DMS114 treated with DMSO at 0.1 percent for 48 hours (cell line): ENCODE data around the gene PAPPA2.

Experiments used
- DNase-seq: peaks from one replicate; lab custom pipeline; 2025; ENCODE audit not compliant: unreplicated experiment; lab: John Stamatoyannopoulos, UW

PAPPA2 gene

GRCh38 chr1:176691251-176692228 lies 228.6 kb downstream of the PAPPA2 start:
- DNase-seq, result no peak

GRCh38 chr1:176692431-176692830 lies 229.5 kb downstream of the PAPPA2 start:
- DNase-seq, result no peak

GRCh38 chr1:176692988-176693696 lies 230.2 kb downstream of the PAPPA2 start:
- DNase-seq, result no peak

GRCh38 chr1:176693697-176694329 lies 230.8 kb downstream of the PAPPA2 start:
- DNase-seq, result no peak

GRCh38 chr1:176694713-176695112 lies 231.7 kb downstream of the PAPPA2 start:
- DNase-seq, result no peak

- DNase-seq, result no peak
Observed at GRCh38 chr1:176696109-176696508, 233.1 kb downstream of the PAPPA2 start.

- no peak for DNase-seq
Observed at GRCh38 chr1:176696689-176697088, 233.7 kb downstream of the PAPPA2 start.

GRCh38 chr1:176699821-176700220 lies 236.8 kb downstream of the PAPPA2 start:
- DNase-seq, result no peak

GRCh38 chr1:176701151-176701866 lies 238.3 kb downstream of the PAPPA2 start:
- DNase-seq, result no peak

- DNase-seq, result no peak
Observed at GRCh38 chr1:176702901-176703300, 239.9 kb downstream of the PAPPA2 start.

GRCh38 chr1:176705585-176705984 lies 242.6 kb downstream of the PAPPA2 start:
- DNase-seq, result no peak

- no peak for DNase-seq
Observed at GRCh38 chr1:176717066-176717750, 254.2 kb downstream of the PAPPA2 start.

GRCh38 chr1:176719447-176719846 lies 256.5 kb downstream of the PAPPA2 start:
- no peak for DNase-seq

GRCh38 chr1:176720838-176721237 lies 257.9 kb downstream of the PAPPA2 start:
- DNase-seq, result no peak

- DNase-seq, result no peak
Observed at GRCh38 chr1:176733661-176734060, 270.7 kb downstream of the PAPPA2 start.

GRCh38 chr1:176735201-176735600 lies 272.2 kb downstream of the PAPPA2 start:
- DNase-seq, result no peak

- no peak for DNase-seq
Observed at GRCh38 chr1:176736015-176736414, 273.0 kb downstream of the PAPPA2 start.

- DNase-seq, result no peak
Observed at GRCh38 chr1:176741181-176741580, 278.2 kb downstream of the PAPPA2 start.

- DNase-seq, result no peak
Observed at GRCh38 chr1:176742322-176742721, 279.3 kb downstream of the PAPPA2 start.

- no peak for DNase-seq
Observed at GRCh38 chr1:176744142-176744541, 281.2 kb downstream of the PAPPA2 start.
